NT2/D1 (cell line): ENCODE data around the gene FAM161B.
"Not testable (repeated sequence)": the region's sequence is repeated elsewhere in the genome, so short reads cannot be mapped to it uniquely, and the experiment has no call there.

Experiments used
- DNase-seq: peaks from one replicate; pipeline ENCODE4 v3.0.0-alpha.2; 2011; ENCODE audit warnings: low read depth, low spot score
- H3K27me3 ChIP-seq: 2 replicates; pipeline ENCODE4 v1.6.0; 2011; ENCODE audit warnings: mild to moderate bottlenecking; ENCODE audit not compliant: insufficient read length, insufficient read depth
- H3K36me3 ChIP-seq: 2 replicates; pipeline ENCODE4 v1.6.1; 2011; ENCODE audit warnings: mild to moderate bottlenecking, low read length, mixed read lengths; ENCODE audit not compliant: insufficient read depth, insufficient read length
- H3K4me1 ChIP-seq: 2 replicates; pipeline ENCODE4 v1.5.1; 2011; ENCODE audit not compliant: insufficient read depth, insufficient read length
- H3K4me3 ChIP-seq: 2 replicates; pipeline ENCODE4 v1.5.1; 2011; ENCODE audit warnings: low read depth; ENCODE audit not compliant: insufficient read length
- H3K9ac ChIP-seq: 2 replicates; pipeline ENCODE4 v1.6.0; 2011; ENCODE audit warnings: low read depth; ENCODE audit not compliant: insufficient read length
- H3K9me3 ChIP-seq: 2 replicates; pipeline ENCODE4 v1.5.1; 2011; ENCODE audit warnings: mild to moderate bottlenecking, low read length; ENCODE audit not compliant: insufficient read depth
- SUZ12 ChIP-seq: IDR thresholded peaks from 2 replicates; pipeline ENCODE4 v1.6.1; 2011; ENCODE audit not compliant: insufficient read length, insufficient read depth; ENCODE audit errors: extremely low read depth
- YY1 ChIP-seq: IDR thresholded peaks from 2 replicates; pipeline ENCODE4 v1.6.1; 2011; ENCODE audit not compliant: insufficient read length, insufficient read depth
- ZNF274 ChIP-seq: IDR thresholded peaks from 2 replicates; pipeline ENCODE4 v1.6.1; 2011; ENCODE audit warnings: mild to moderate bottlenecking, low read depth, low read length

The FAM161B gene

DNA sequence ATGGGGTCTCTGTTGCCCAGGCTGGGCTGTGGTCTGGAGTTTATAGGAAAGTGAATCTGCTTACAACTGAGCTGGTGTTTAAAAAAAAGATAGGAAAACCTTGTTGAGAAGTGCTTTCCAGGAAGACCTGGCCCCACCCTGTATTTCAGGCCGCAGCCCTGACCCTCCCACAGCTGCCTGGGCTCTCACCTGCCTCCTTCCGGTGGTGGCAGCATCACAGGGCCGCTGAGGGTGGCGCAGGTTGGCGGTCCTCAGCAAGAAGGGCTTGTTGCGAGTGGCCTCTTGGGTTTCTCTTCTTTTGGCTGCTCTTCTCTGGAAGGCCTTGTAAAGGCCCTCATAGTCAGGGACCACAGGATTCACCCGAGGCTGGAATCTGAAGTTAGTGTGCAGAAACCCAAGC, 7.7 kb downstream of the FAM161B start:
- no peaks in the 10 kb centered on the region for H3K4me1 ChIP-seq
- no peak for DNase-seq
- H3K27me3 ChIP-seq: no peaks in the 10 kb centered on the region
- H3K9me3 ChIP-seq: no peaks in the 10 kb centered on the region
- H3K36me3 ChIP-seq: no peaks in the 10 kb centered on the region
- H3K4me3 ChIP-seq: no peak overlapping the region
- H3K9ac ChIP-seq: no peak overlapping the region
- TF ChIP-seq YY1 (no peak), ZNF274 (no peak), SUZ12 (no peak)

DNA sequence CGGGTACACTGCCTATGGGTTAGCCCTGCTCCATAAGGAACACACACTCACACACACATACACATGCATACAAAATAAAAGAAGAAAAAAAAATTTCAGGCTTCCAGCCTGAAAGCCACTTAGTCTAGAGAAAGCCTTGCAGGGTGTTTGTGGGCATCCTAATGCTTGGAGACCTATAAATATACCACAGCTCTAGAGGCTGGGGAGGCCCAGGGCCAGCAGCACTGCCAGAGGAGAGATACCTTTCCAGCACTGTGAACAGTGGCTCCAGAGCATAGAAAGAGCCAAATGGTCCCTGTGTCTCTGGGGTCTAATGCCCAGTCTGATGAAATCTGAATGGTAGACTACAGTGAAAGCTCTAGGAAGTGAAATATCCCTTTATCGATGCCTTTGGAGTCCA, 12.9 kb downstream of the FAM161B start:
- TF ChIP-seq SUZ12 (no peak), YY1 (no peak), ZNF274 (no peak)
- Histone ChIP-seq H3K4me3 (no peak overlapping the region), H3K36me3 (peaks cover 21% of the 10 kb centered on the region), H3K9me3 (no peaks in the 10 kb centered on the region), H3K27me3 (no peaks in the 10 kb centered on the region), H3K9ac (no peak overlapping the region), H3K4me1 (no peaks in the 10 kb centered on the region)
- DNase-seq: no peak

DNA sequence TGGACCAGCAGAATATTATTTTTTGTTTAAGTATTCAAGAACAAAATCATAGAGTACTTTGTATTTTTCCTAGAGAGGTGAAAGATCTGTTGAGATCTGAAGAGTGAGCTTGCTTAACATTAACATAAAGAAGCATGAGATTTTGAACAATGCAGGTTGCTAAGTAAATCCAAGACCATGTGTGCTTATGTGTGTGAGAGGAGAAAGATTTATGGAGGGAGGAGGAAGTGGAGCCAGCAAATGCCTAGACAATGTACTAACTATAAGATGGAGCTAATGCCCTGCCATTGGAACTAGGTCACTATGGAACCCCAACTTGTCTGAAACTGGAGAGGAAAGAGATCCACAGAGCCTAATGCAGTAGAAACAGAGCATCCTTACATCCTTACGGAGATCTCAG, 13.3 kb downstream of the FAM161B start:
- H3K4me1 ChIP-seq: no peaks in the 10 kb centered on the region
- no peak overlapping the region for H3K9ac ChIP-seq
- H3K36me3 ChIP-seq: peaks cover 25% of the 10 kb centered on the region
- H3K27me3 ChIP-seq: no peaks in the 10 kb centered on the region
- H3K9me3 ChIP-seq: no peaks in the 10 kb centered on the region
- no peak for DNase-seq
- no peak for TF ChIP-seq SUZ12
- TF ChIP-seq YY1: no peak
- no peak for TF ChIP-seq ZNF274
- H3K4me3 ChIP-seq: no peak overlapping the region

DNA sequence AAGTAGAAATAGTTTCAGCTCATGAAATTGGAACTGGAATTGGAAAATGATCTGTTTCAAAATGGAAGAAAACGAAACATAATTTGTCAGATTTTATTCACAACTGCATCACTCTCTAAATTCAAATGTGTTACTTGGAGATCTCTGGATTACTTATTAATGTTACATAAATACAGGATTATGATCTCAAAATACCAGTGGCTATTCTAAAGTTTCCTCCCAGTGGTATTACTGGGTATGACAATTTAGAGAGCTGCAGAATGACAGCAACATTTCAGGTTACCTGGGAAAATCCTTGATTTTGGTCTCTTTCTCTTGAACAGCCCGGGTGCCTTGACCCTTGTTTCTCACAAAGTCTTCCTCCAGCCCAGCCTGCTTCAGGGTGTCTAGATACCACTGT, 14.2 kb downstream of the FAM161B start:
- no peaks in the 10 kb centered on the region for H3K27me3 ChIP-seq
- TF ChIP-seq SUZ12 (no peak), ZNF274 (no peak), YY1 (no peak)
- peaks cover 32% of the 10 kb centered on the region for H3K36me3 ChIP-seq
- no peaks in the 10 kb centered on the region for H3K4me1 ChIP-seq
- no peaks in the 10 kb centered on the region for H3K9me3 ChIP-seq
- DNase-seq: no peak
- H3K4me3 ChIP-seq: no peak overlapping the region
- H3K9ac ChIP-seq: no peak overlapping the region

DNA sequence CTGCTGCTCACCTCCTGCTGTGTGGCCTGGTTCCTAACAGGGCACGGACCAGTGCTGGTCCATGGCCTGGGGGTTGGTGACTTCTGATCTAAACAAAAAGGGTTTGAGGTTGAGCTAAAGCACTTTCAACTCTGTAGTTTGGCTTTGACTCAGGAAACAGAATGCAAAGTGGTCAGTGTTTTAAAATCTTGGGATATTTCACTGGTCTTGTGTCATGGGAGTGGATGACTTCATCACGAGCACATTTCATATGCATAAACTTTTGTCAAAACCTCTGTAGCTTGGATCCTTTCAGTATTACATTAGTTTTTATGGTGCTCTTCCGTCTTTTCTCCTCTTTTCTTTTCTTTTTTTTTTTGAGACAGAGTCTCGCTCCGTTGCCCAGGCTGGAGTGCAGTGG, 25.6 kb downstream of the FAM161B start:
- no peak overlapping the region for H3K4me3 ChIP-seq
- H3K9me3 ChIP-seq: no peaks in the 10 kb centered on the region
- no peak for TF ChIP-seq SUZ12
- TF ChIP-seq YY1: no peak
- no peak for TF ChIP-seq ZNF274
- H3K4me1 ChIP-seq: no peaks in the 10 kb centered on the region
- H3K9ac ChIP-seq: no peak overlapping the region
- DNase-seq: no peak
- H3K27me3 ChIP-seq: no peaks in the 10 kb centered on the region
- H3K36me3 ChIP-seq: peaks cover 56% of the 10 kb centered on the region

DNA sequence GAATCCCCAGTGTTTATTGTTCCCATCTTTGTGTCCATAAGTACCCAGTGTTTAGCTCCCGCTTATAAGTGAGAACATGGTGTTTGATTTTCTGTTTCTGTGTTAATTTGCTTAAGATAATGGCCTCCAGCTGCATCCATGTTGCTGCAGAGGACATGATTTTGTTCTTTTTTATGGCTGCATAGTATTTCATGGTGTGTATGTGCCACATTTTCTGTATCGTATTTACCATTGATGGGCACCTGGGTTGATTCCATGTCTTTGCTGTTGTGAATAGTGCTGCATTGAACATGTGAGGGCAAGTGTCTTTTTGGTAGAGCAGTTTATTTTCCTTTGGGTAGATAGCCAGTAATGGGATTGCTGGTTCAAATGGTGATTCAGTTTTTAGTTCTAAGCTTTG, 30.4 kb downstream of the FAM161B start:
- H3K27me3 ChIP-seq, H3K4me3 ChIP-seq, H3K4me1 ChIP-seq, H3K9ac ChIP-seq, DNase-seq, H3K9me3 ChIP-seq: not testable (repeated sequence)
- peaks cover 49% of the 10 kb centered on the region for H3K36me3 ChIP-seq

DNA sequence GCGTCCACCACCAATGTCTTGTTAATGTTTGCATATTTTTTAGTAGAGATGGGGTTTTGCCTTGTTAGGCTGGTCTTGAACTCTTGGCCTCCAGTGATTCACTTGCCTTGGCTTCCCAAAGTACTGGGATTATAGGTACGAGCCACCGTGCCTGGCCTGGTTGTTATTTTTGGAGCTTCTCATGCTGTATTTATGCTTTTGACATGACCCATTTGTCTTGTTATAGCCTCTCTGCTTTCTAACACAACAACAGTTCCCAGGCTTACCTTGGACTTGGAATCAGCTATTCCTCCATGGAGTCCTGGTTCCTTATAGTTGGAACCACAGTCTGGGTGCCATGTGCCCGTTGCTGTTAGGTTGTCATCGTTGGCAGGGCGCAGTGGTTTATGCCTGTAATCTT, 33.6 kb downstream of the FAM161B start:
- peaks cover 37% of the 10 kb centered on the region for H3K36me3 ChIP-seq

DNA sequence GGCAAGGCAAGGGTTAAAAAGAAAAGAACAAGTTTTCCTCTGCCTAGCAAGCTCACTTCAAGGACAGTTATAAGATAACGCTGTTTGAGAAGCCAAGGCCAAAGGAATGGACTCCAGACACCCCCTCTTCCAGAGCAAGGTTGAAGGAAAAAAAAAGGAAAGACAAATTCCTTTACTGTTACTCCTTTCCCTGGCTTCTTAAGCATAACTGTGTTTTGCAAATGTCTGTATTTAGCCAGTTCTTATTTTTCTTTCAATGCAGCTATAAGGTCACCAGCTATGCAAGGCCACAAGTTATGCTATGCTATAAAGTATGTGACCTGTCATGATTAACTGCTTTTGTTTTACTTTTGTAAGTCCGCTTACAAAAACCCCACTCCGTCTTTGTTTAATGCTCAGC, 36.6 kb downstream of the FAM161B start:
- TF ChIP-seq SUZ12: no peak
- TF ChIP-seq ZNF274: no peak
- no peak for TF ChIP-seq YY1
- H3K4me1 ChIP-seq: no peaks in the 10 kb centered on the region
- no peak for DNase-seq
- H3K4me3 ChIP-seq: no peak overlapping the region
- H3K27me3 ChIP-seq: no peaks in the 10 kb centered on the region
- H3K36me3 ChIP-seq: peaks cover 50% of the 10 kb centered on the region
- H3K9me3 ChIP-seq: no peaks in the 10 kb centered on the region
- H3K9ac ChIP-seq: no peak overlapping the region

More for the DNA sequence above, 33.6 kb downstream of the FAM161B start:
- Histone ChIP-seq H3K4me1 (no peaks in the 10 kb centered on the region), H3K9me3 (no peaks in the 10 kb centered on the region), H3K27me3 (no peaks in the 10 kb centered on the region), H3K9ac (no peak overlapping the region), H3K4me3 (no peak overlapping the region)
- TF ChIP-seq SUZ12 (no peak), ZNF274 (no peak), YY1 (no peak)
- no peak for DNase-seq
